ENCODE results near the gene KLF11. TPM values are rescaled to one million over a fixed set of nuclear protein-coding genes. Genes with fewer than 3 reads are reported as not detected.
A peak's percentile ranks its signal among the peaks of the same experiment; 100 is the strongest.

KLF11 gene
- total and polyA plus RNA-seq, 10 donors, result 5.4 to 46.1 (median 30.1) TPM

GRCh38 chr2:10059552-10060335, 16.4 kb downstream of the KLF11 start:
- DNase-seq, result peak; percentile 62
- peak overlapping the region in 4 of 8 donors; percentile 4 to 40 (median 16) for H3K27ac ChIP-seq
- H3K4me1 ChIP-seq, result peaks cover 6 to 46% (median 27%) of the 10 kb centered on the region in 6 donors
- peaks cover 0 to 15% (median 0%) of the 10 kb centered on the region in 6 donors for H3K36me3 ChIP-seq
- intact Hi-C loops (cut with DNase I; ENCODE audit: low total_unique reads), result no loop called here
- 82 to 96% (median 86%) methylated on average over 11 to 20 of the region's 20 CpGs for WGBS, 5 donors
- no peak overlapping the region for H3K4me3 ChIP-seq
- H3K9me3 ChIP-seq, result no peaks in the 10 kb centered on the region
- TF ChIP-seq CTCF (IDR thresholded peaks at IDR 0.05 in 8 of 11, conservative IDR thresholded peaks at IDR 0.05 in 3 of 11), result no peak
- no peak for TF ChIP-seq POLR2A (IDR thresholded peaks at IDR 0.05)
- TF ChIP-seq POLR2AphosphoS5 (IDR thresholded peaks at IDR 0.05), result no peak
- no peaks in the 10 kb centered on the region for H3K27me3 ChIP-seq (replicated peaks in 1 of 7)

GRCh38 chr2:10061221-10061925, 18.0 kb downstream of the KLF11 start:
- no peak overlapping the region for H3K4me3 ChIP-seq
- no peak for DNase-seq
- no peaks in the 10 kb centered on the region for H3K36me3 ChIP-seq
- intact Hi-C loops (cut with DNase I; ENCODE audit: low total_unique reads), result no loop called here
- no peaks in the 10 kb centered on the region for H3K9me3 ChIP-seq
- TF ChIP-seq POLR2A (IDR thresholded peaks at IDR 0.05), result no peak
- peaks cover 6 to 31% (median 23%) of the 10 kb centered on the region in 6 donors for H3K4me1 ChIP-seq
- H3K27ac ChIP-seq, result no peak overlapping the region
- 84 to 91% (median 86%) methylated on average over 9 of the region's 9 CpGs for WGBS, 5 donors
- no peaks in the 10 kb centered on the region for H3K27me3 ChIP-seq (replicated peaks in 1 of 7)

- Histone ChIP-seq H3K9me3 (peaks cover 0 to 6% (median 2%) of the 10 kb centered on the region in 8 donors), H3K36me3 (no peaks in the 10 kb centered on the region), H3K27ac (no peak overlapping the region), H3K4me1 (peaks cover 0 to 16% (median 8%) of the 10 kb centered on the region in 6 donors), H3K27me3 (replicated peaks in 1 of 7) (no peaks in the 10 kb centered on the region), H3K4me3 (no peak overlapping the region)
- no peak for DNase-seq
- WGBS, 5 donors, result 62 to 82% (median 77%) methylated on average over 6 to 10 of the region's 10 CpGs
- intact Hi-C loops (cut with DNase I; ENCODE audit: low total_unique reads), result no loop called here
- TF ChIP-seq CTCF (IDR thresholded peaks at IDR 0.05 in 8 of 11, conservative IDR thresholded peaks at IDR 0.05 in 3 of 11), result no peak
- TF ChIP-seq POLR2AphosphoS5 (IDR thresholded peaks at IDR 0.05), result peak; percentile 55 to 74 (median 57)
These were observed 19.6 kb downstream of the KLF11 start for GRCh38 chr2:10062931-10063365.

GRCh38 chr2:10063566-10063965, 20.2 kb downstream of the KLF11 start:
- WGBS, 5 donors, result 82 to 93% (median 90%) methylated on average over 8 to 9 of the region's 9 CpGs
- no peaks in the 10 kb centered on the region for H3K27me3 ChIP-seq (replicated peaks in 1 of 7)
- no peak overlapping the region for H3K27ac ChIP-seq
- H3K9me3 ChIP-seq, result peaks cover 0 to 6% (median 3%) of the 10 kb centered on the region in 8 donors
- no peak for DNase-seq
- peaks cover 0 to 11% (median 5%) of the 10 kb centered on the region in 6 donors for H3K4me1 ChIP-seq
- intact Hi-C loops (cut with DNase I; ENCODE audit: low total_unique reads), result no loop called here
- TF ChIP-seq CTCF (IDR thresholded peaks at IDR 0.05 in 8 of 11, conservative IDR thresholded peaks at IDR 0.05 in 3 of 11) (no peak), POLR2A (IDR thresholded peaks at IDR 0.05) (no peak), POLR2AphosphoS5 (IDR thresholded peaks at IDR 0.05) (no peak)
- no peaks in the 10 kb centered on the region for H3K36me3 ChIP-seq
- no peak overlapping the region for H3K4me3 ChIP-seq
